B cell (primary cell): ENCODE data around the gene CYP27A1. TPM values are rescaled to one million over a fixed set of nuclear protein-coding genes. Genes with fewer than 3 reads are reported as not detected.

Source experiments
- ATAC-seq: fragments of 200-7000 bp; cut with Tn5 transposase; one replicate; pipeline ENCODE4 v1.10.0; 2021; ENCODE audit warnings: low read depth, mild to moderate bottlenecking, moderate number of reproducible peaks, moderate library complexity
- CTCF ChIA-PET: fragments of 350-600 bp; sonication (Branson Sonifier 250); formaldehyde crosslinking; loops from one replicate; lab custom pipeline; 2021; ENCODE audit warnings: antibody characterized with exemption, inconsistent platforms; lab: Charles Lee
- POLR2A ChIA-PET: fragments of 350-600 bp; sonication (Branson Sonifier 250); formaldehyde crosslinking; loops from one replicate; lab custom pipeline; 2021; ENCODE audit warnings: antibody characterized with exemption; lab: Charles Lee
- DNase-seq: peaks from one replicate; pipeline ENCODE4 v3.0.0; 2013
- H2AFZ ChIP-seq: 2 replicates; pipeline ENCODE4 v1.6.1; 2012; ENCODE audit warnings: mild to moderate bottlenecking, low read depth, low read length; ENCODE audit not compliant: insufficient read depth, poor library complexity, severe bottlenecking
- H3K27ac ChIP-seq, 2 donors: 1 replicate in 1 of 2; 2 replicates in 1 of 2; pipeline ENCODE4 v1.5.1; 2012 to 2013; ENCODE audit warnings: low read length in 2 of 2, mild to moderate bottlenecking in 2 of 2, moderate library complexity in 1 of 2
- H3K27me3 ChIP-seq, 4 experiments: fragments of 200-600 bp in 1 of 4; sonication (generic) in 1 of 4; replicated peaks in 1 of 4; 1 replicate in 2 of 4; 2 replicates in 2 of 4; pipeline versions ENCODE4 v1.6.1 to v1.7.0; 2013 to 2016; ENCODE audit warnings: low read length in 3 of 4, mild to moderate bottlenecking in 2 of 4, mixed read lengths in 1 of 4, moderate library complexity in 1 of 4; ENCODE audit not compliant: insufficient read depth in 4 of 4, control insufficient read depth in 3 of 4; ENCODE audit errors: control extremely low read depth in 1 of 4
- H3K36me3 ChIP-seq, 2 experiments: replicated peaks in 1 of 2; 1 replicate in 1 of 2; 2 replicates in 1 of 2; pipeline versions ENCODE4 v1.6.1 to v1.7.1; 2013; ENCODE audit warnings: low read length in 1 of 2; ENCODE audit not compliant: insufficient read depth in 2 of 2, control insufficient read depth in 1 of 2; ENCODE audit errors: control extremely low read depth in 1 of 2, extremely low read depth in 1 of 2
- H3K4me1 ChIP-seq, 2 donors: fragments of 200-600 bp in 1 of 2; sonication (generic) in 1 of 2; 1 replicate in 1 of 2; 2 replicates in 1 of 2; pipeline versions ENCODE4 v1.5.1 to v1.6.1; 2013 to 2017; ENCODE audit warnings: low read length in 2 of 2; ENCODE audit not compliant: control insufficient read depth in 2 of 2, insufficient read depth in 2 of 2
- H3K4me2 ChIP-seq: replicated peaks from 2 replicates; pipeline ENCODE3; 2012; ENCODE audit warnings: mild to moderate bottlenecking, low read depth, low read length; ENCODE audit not compliant: poor library complexity, severe bottlenecking
- H3K4me3 ChIP-seq, 5 experiments: fragments of 200-600 bp in 1 of 5; sonication (generic) in 1 of 5; 1 replicate in 3 of 5; 2 replicates in 2 of 5; pipeline versions ENCODE4 v1.5.1 to v1.7.0; 2011 to 2016; ENCODE audit warnings: low read length in 4 of 5, mild to moderate bottlenecking in 4 of 5, low read depth in 2 of 5, control low read depth in 1 of 5, moderate library complexity in 1 of 5; ENCODE audit not compliant: insufficient read depth in 1 of 5; ENCODE audit errors: control extremely low read depth in 1 of 5, extremely low read depth in 1 of 5
- H3K79me2 ChIP-seq: fragments of 200-600 bp; sonication (generic); one replicate; pipeline ENCODE4 v1.6.0; 2016; ENCODE audit warnings: low read length; ENCODE audit not compliant: control insufficient read depth, insufficient read depth
- H3K9ac ChIP-seq: fragments of 200-600 bp; sonication (generic); 2 replicates; pipeline ENCODE4 v1.6.1; 2017; ENCODE audit warnings: mild to moderate bottlenecking, low read length, moderate library complexity
- H3K9me3 ChIP-seq, 3 donors: one replicate each; pipeline versions ENCODE4 v1.6.1 to v1.7.1; 2013; ENCODE audit warnings: low read length in 2 of 3; ENCODE audit not compliant: control insufficient read depth in 2 of 3, insufficient read depth in 1 of 3; ENCODE audit errors: control extremely low read depth in 1 of 3
- H4K20me1 ChIP-seq: 2 replicates; pipeline ENCODE4 v1.6.0; 2012; ENCODE audit warnings: mild to moderate bottlenecking, low read length; ENCODE audit not compliant: insufficient read depth, control insufficient read depth, poor library complexity, severe bottlenecking
- H3K27ac Mint-ChIP-seq: one replicate; pipeline ENCODE4 v1.8.0; 2021; ENCODE audit warnings: mixed read lengths
- H3K27me3 Mint-ChIP-seq: one replicate; pipeline ENCODE4 v1.8.0; 2021; ENCODE audit warnings: mixed read lengths
- H3K4me1 Mint-ChIP-seq: one replicate; pipeline ENCODE4 v1.8.0; 2021; ENCODE audit warnings: mixed read lengths
- H3K4me3 Mint-ChIP-seq: one replicate; pipeline ENCODE4 v1.8.0; 2021; ENCODE audit warnings: mixed read lengths
- H3K9me3 Mint-ChIP-seq: one replicate; pipeline ENCODE4 v1.8.0; 2022; ENCODE audit warnings: mixed read lengths; ENCODE audit not compliant: insufficient read depth
- EZH2 ChIP-seq: IDR thresholded peaks from 2 replicates; pipeline ENCODE4 v1.6.1; 2012; ENCODE audit warnings: borderline replicate concordance, low read depth, mild to moderate bottlenecking, moderate library complexity, low read length; ENCODE audit not compliant: insufficient read depth, poor library complexity, severe bottlenecking
- WGBS: methylation state at CpG from one replicate; pipeline ENCODE4 v1.1.5; 2013; ENCODE audit warnings: missing lambda C conversion rate; ENCODE audit not compliant: insufficient coverage; 5-methylcytosine and 5-hydroxymethylcytosine counted together
- intact Hi-C: fragments of 100-400 bp; cut with micrococcal nuclease; formaldehyde crosslinking; loops from one replicate; pipeline ENCODE4 v1.10.0; 2022
- polyA plus RNA-seq: library from polyadenylated mRNA; depleted of rRNA; stranded (reverse); fragments of >200 nt; gene quantifications from 2 replicates; pipeline ENCODE4 v1.2.3, GENCODE V29; 2012
- total RNA-seq, 2 donors: library from RNA; stranded (reverse); fragments of 120-200 nt in 1 of 2; gene quantifications; 1 replicate in 1 of 2; 2 replicates in 1 of 2; pipeline versions ENCODE4 v1.2.3 to v1.2.4, GENCODE V29; 2013 to 2022
- TF ChIP-seq, protein P1 (sequence below): fragments of 200-600 bp; IDR thresholded peaks from one replicate; pipeline ENCODE4 v1.8.0; 2022; ENCODE audit warnings: antibody characterized with exemption, mild to moderate bottlenecking

Gene CYP27A1
- total and polyA plus RNA-seq, 2 donors (not counting 1 experiment from before 2014, with no cell fraction given): 0.39 to 1.1 TPM

- TF ChIP-seq, protein P1, sequence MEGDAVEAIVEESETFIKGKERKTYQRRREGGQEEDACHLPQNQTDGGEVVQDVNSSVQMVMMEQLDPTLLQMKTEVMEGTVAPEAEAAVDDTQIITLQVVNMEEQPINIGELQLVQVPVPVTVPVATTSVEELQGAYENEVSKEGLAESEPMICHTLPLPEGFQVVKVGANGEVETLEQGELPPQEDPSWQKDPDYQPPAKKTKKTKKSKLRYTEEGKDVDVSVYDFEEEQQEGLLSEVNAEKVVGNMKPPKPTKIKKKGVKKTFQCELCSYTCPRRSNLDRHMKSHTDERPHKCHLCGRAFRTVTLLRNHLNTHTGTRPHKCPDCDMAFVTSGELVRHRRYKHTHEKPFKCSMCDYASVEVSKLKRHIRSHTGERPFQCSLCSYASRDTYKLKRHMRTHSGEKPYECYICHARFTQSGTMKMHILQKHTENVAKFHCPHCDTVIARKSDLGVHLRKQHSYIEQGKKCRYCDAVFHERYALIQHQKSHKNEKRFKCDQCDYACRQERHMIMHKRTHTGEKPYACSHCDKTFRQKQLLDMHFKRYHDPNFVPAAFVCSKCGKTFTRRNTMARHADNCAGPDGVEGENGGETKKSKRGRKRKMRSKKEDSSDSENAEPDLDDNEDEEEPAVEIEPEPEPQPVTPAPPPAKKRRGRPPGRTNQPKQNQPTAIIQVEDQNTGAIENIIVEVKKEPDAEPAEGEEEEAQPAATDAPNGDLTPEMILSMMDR: no peak
- no peak for TF ChIP-seq EZH2
- Histone ChIP-seq H3K79me2 (no peaks in the 10 kb centered on the region), H3K4me2 (no peak overlapping the region), H3K9ac (no peak overlapping the region), H3K4me3 (no peak overlapping the region), H3K9me3 (no peaks in the 10 kb centered on the region), H3K4me1 (no peaks in the 10 kb centered on the region), H3K36me3 (no peaks in the 10 kb centered on the region), H2AFZ (no peak overlapping the region), H3K27ac (no peak overlapping the region), H4K20me1 (no peaks in the 10 kb centered on the region), H3K27me3 (peaks cover 0 to 12% (median 0%) of the 10 kb centered on the region in 4 experiments)
- DNase-seq: no peak
- 100% methylated on average over 4 of the region's 4 CpGs for WGBS
- H3K27me3 Mint-ChIP-seq: peaks cover 48% of the 10 kb centered on the region
- POLR2A ChIA-PET: no interaction called here
- H3K4me1 Mint-ChIP-seq: no peaks in the 10 kb centered on the region
- no peak overlapping the region for H3K4me3 Mint-ChIP-seq
- intact Hi-C loops: no loop called here
- H3K9me3 Mint-ChIP-seq: no peaks in the 10 kb centered on the region
- no peak overlapping the region for H3K27ac Mint-ChIP-seq
- CTCF ChIA-PET: no interaction called here
- no peak for ATAC-seq
Measured at GRCh38 chr2:218815649-218816048, 33.7 kb downstream of the CYP27A1 start.

- DNase-seq (no peak), ATAC-seq (no peak)
- Histone ChIP-seq H2AFZ (no peak overlapping the region), H3K4me2 (no peak overlapping the region), H3K79me2 (no peaks in the 10 kb centered on the region), H3K27ac (no peak overlapping the region), H3K36me3 (no peaks in the 10 kb centered on the region), H3K9me3 (no peaks in the 10 kb centered on the region), H3K4me3 (no peak overlapping the region), H3K4me1 (no peaks in the 10 kb centered on the region), H3K27me3 (peaks cover 0 to 14% (median 0%) of the 10 kb centered on the region in 4 experiments), H3K9ac (no peak overlapping the region), H4K20me1 (no peaks in the 10 kb centered on the region)
- Mint-ChIP-seq H3K9me3 (no peaks in the 10 kb centered on the region), H3K4me3 (no peak overlapping the region), H3K4me1 (no peaks in the 10 kb centered on the region), H3K27me3 (peaks cover 50% of the 10 kb centered on the region), H3K27ac (no peak overlapping the region)
- intact Hi-C loops: no loop called here
- 85% methylated on average over 2 of the region's 2 CpGs for WGBS
- ChIA-PET CTCF (no interaction called here), POLR2A (interaction anchor here (0.6 kb wide), 1 partner anchor 10 kb away, joined by 11 read pairs; no protein-coding TSS in a partner anchor)
- TF ChIP-seq, protein P1: no peak
- TF ChIP-seq EZH2: no peak
Measured at GRCh38 chr2:218816561-218817011, 34.6 kb downstream of the CYP27A1 start.
